ENCODE results near the gene CACNA1C.

GRCh38 chr12:2231011-2231595 is 178.3 kb downstream of the CACNA1C start:
- no peak for TF ChIP-seq CTCF (IDR thresholded peaks at IDR 0.05)
- no peak for TF ChIP-seq POLR2A (IDR thresholded peaks at IDR 0.05)
- TF ChIP-seq EP300 (IDR thresholded peaks at IDR 0.05) = no peak
- TF ChIP-seq POLR2AphosphoS5 (IDR thresholded peaks at IDR 0.05) = no peak

All from upper lobe of left lung (tissue), 4 donors.